ENCODE measurements around the gene CCM2.

The CCM2 gene

GRCh38 chr7:45061352-45061751 is 61.4 kb downstream of the CCM2 start:
- TF ChIP-seq POLR2AphosphoS5 (IDR thresholded peaks at IDR 0.05; ENCODE audit: low read depth, low read length) = no peak
- no peak for TF ChIP-seq TAF1 (IDR thresholded peaks at IDR 0.05; ENCODE audit: borderline replicate concordance, insufficient read depth, low read length)
- TF ChIP-seq REST (IDR thresholded peaks at IDR 0.05; ENCODE audit: insufficient read depth in 1 of 2, low read depth in 2 of 2, low read length in 2 of 2) = no peak
- TF ChIP-seq SIN3A (IDR thresholded peaks at IDR 0.05; ENCODE audit: borderline replicate concordance, insufficient read depth, low read length) = no peak

DNA sequence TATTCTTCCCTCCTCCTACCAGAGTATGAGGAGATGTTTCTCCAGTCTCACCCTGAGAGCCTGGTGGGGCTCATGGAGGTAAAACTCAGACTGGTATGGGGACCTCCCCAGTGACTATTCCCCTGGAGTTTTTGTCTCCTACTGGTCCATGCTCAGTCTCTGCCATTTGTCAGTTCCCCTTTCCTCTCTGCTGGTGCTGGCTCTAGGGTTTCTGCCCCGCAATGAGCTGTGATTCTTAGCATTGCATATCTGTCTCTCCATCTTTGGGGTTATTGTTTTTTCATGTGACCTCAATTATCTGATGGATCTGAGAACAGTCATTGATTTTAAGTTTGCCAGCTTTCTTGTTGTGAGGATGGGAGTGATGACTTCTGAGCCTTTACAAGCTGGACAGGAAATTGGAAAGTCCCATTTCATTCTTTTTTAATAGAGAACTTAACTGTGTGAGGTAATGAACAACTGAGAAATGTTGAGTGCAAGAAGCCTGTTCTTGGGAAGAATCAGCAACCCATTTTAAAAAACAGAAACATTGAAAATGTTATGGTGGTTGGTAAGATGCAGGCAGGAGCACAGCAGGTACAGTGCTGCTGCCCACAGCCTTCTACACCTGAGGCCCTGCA is 61.9 kb downstream of the CCM2 start:
- no peak for TF ChIP-seq POLR2AphosphoS5 (IDR thresholded peaks at IDR 0.05; ENCODE audit: low read depth, low read length)
- TF ChIP-seq FOXP2 (optimal IDR thresholded peaks at IDR 0.05; ENCODE audit: borderline replicate concordance, extremely low read depth, extremely low read length, insufficient read depth) = no peak
- TF ChIP-seq REST (IDR thresholded peaks at IDR 0.05; ENCODE audit: insufficient read depth in 1 of 2, low read depth in 2 of 2, low read length in 2 of 2) = no peak
- TF ChIP-seq TAF1 (IDR thresholded peaks at IDR 0.05; ENCODE audit: borderline replicate concordance, insufficient read depth, low read length) = no peak
- TF ChIP-seq SIN3A (IDR thresholded peaks at IDR 0.05; ENCODE audit: borderline replicate concordance, insufficient read depth, low read length) = no peak

DNA sequence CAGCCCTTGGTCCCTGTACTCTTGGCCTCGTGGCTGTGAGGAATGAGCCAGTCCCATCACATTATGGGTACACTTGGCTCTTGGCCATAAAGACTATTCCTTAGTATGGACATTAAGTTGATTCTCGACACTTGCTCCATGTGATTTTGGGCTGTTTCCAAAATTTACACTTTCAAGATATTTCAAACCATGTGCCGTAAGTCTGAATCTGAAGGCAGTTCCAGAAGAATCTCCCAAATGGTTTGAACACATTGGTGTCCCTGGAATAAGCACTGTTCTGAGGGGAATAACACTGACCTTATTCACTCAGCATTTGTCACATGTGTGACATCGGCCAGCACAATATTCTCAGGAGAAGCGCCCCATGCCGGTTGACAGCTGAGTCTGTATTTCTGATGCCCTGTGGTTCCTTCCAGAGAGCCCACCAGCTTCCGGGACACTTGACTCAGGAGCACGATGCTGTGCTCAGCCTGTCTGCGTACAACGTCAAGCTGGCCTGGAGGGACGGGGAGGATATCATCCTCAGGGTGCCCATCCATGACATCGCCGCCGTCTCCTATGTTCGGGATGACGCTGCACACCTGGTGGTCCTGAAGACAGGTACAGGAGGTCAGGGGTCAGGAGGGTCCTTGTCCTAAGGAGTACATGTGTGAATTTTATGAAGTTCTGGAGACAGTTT is 64.2 kb downstream of the CCM2 start:
- TF ChIP-seq TAF1 (IDR thresholded peaks at IDR 0.05; ENCODE audit: borderline replicate concordance, insufficient read depth, low read length) (no peak), FOXP2 (optimal IDR thresholded peaks at IDR 0.05; ENCODE audit: borderline replicate concordance, extremely low read depth, extremely low read length, insufficient read depth) (no peak), REST (IDR thresholded peaks at IDR 0.05; ENCODE audit: insufficient read depth in 1 of 2, low read depth in 2 of 2, low read length in 2 of 2) (no peak), SIN3A (IDR thresholded peaks at IDR 0.05; ENCODE audit: borderline replicate concordance, insufficient read depth, low read length) (no peak), POLR2AphosphoS5 (IDR thresholded peaks at IDR 0.05; ENCODE audit: low read depth, low read length) (no peak)

- TF ChIP-seq TAF1 (IDR thresholded peaks at IDR 0.05; ENCODE audit: borderline replicate concordance, insufficient read depth, low read length) (no peak), SIN3A (IDR thresholded peaks at IDR 0.05; ENCODE audit: borderline replicate concordance, insufficient read depth, low read length) (no peak), REST (IDR thresholded peaks at IDR 0.05; ENCODE audit: insufficient read depth in 1 of 2, low read depth in 2 of 2, low read length in 2 of 2) (no peak), POLR2AphosphoS5 (IDR thresholded peaks at IDR 0.05; ENCODE audit: low read depth, low read length) (no peak), FOXP2 (optimal IDR thresholded peaks at IDR 0.05; ENCODE audit: borderline replicate concordance, extremely low read depth, extremely low read length, insufficient read depth) (no peak)
Observed at GRCh38 chr7:45065031-45065995, 65.3 kb downstream of the CCM2 start.

Data from PFSK-1 (cell line).